Karpas-422 (cell line): Measurements from ENCODE around the gene UNKL. TPM values are rescaled to one million over a fixed set of nuclear protein-coding genes. Genes with fewer than 3 reads are reported as not detected.

Source experiments
- DNase-seq: peaks from one replicate; pipeline ENCODE4 v3.0.0-alpha.2; 2015
- H2AFZ ChIP-seq: fragments of 200-600 bp; sonication (generic); 2 replicates; pipeline ENCODE4 v1.6.1; 2014; ENCODE audit warnings: antibody characterized with exemption, low read length, mixed read lengths
- H3K27ac ChIP-seq: fragments of 200-600 bp; sonication (generic); 2 replicates; pipeline ENCODE4 v1.5.1; 2014; ENCODE audit warnings: mild to moderate bottlenecking, low read length, moderate library complexity
- H3K27me3 ChIP-seq: fragments of 200-600 bp; sonication (generic); 2 replicates; pipeline ENCODE4 v1.6.1; 2014; ENCODE audit warnings: low read length, mixed read lengths
- H3K36me3 ChIP-seq: fragments of 200-600 bp; sonication (generic); 2 replicates; pipeline ENCODE4 v1.6.1; 2014; ENCODE audit warnings: low read length, mixed read lengths; ENCODE audit not compliant: insufficient read depth
- H3K4me1 ChIP-seq: fragments of 200-600 bp; sonication (generic); 2 replicates; pipeline ENCODE4 v1.6.1; 2014; ENCODE audit warnings: mild to moderate bottlenecking, low read length, mixed read lengths
- H3K4me2 ChIP-seq: fragments of 200-600 bp; sonication (generic); 2 replicates; pipeline ENCODE4 v1.6.1; 2014; ENCODE audit warnings: low read length, low read depth, mild to moderate bottlenecking; ENCODE audit not compliant: poor library complexity, severe bottlenecking
- H3K4me3 ChIP-seq: fragments of 200-600 bp; sonication (generic); 2 replicates; pipeline ENCODE4 v1.5.1; 2014; ENCODE audit warnings: mild to moderate bottlenecking, antibody characterized with exemption, low read length, mixed read lengths
- H3K79me2 ChIP-seq: fragments of 200-600 bp; sonication (generic); 2 replicates; pipeline ENCODE4 v1.6.1; 2014; ENCODE audit warnings: mild to moderate bottlenecking, low read length, mixed read lengths
- H3K9ac ChIP-seq: fragments of 200-600 bp; sonication (generic); 2 replicates; pipeline ENCODE4 v1.6.0; 2014; ENCODE audit warnings: low read length
- H3K9me2 ChIP-seq: fragments of 200-600 bp; sonication (generic), shearing (Covaris generic); replicated peaks from 2 replicates; pipeline ENCODE4 v1.6.0; 2014; ENCODE audit warnings: mild to moderate bottlenecking, low read length, moderate library complexity; ENCODE audit not compliant: insufficient read depth
- H3K9me3 ChIP-seq: fragments of 300-700, 200-600 bp; sonication (generic); 2 replicates; pipeline ENCODE4 v1.6.1; 2014; ENCODE audit warnings: low read length, mixed read lengths
- H4K20me1 ChIP-seq: fragments of 200-600 bp; sonication (generic); 2 replicates; pipeline ENCODE4 v1.6.1; 2014; ENCODE audit warnings: mild to moderate bottlenecking, antibody characterized with exemption, low read length, low read depth; ENCODE audit not compliant: insufficient read depth
- total RNA-seq: library from RNA; depleted of rRNA; stranded (reverse); fragments of >200 nt; shearing (Covaris generic); gene quantifications from 2 replicates; pipeline ENCODE4 v1.2.3, GENCODE V29; 2014; ENCODE audit warnings: low replicate concordance

The UNKL gene
- total RNA-seq, 1 experiment from 2014 or later = 20.8 TPM

DNA sequence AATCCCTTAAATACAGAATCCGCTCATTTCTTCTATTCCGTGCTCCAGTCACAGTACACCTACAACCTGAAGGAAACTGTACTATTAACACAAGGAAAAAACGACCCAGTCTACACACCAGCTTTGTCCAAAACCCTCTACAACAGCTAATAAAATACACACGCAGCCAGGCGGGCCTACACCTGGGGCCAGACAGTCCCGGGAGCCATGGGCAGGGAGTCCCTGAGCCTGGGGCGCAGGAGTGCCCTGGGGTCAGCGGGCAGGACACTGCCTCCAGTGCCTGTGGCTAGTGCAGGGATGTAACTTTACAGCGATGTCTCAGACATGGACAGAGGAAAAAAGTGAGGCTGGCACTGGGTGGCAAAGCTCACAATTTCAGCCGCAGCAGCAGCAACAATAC lies 34.3 kb downstream of the UNKL start:
- Histone ChIP-seq H3K79me2 (peaks cover 18% of the 10 kb centered on the region), H4K20me1 (peaks cover 5% of the 10 kb centered on the region; the same call in 1 of the 2 replicates), H3K4me2 (no peak overlapping the region), H2AFZ (no peak overlapping the region), H3K9ac (no peak overlapping the region), H3K27me3 (no peaks in the 10 kb centered on the region), H3K27ac (no peak overlapping the region), H3K4me3 (no peak overlapping the region), H3K9me2 (no peaks in the 10 kb centered on the region), H3K9me3 (no peaks in the 10 kb centered on the region), H3K4me1 (peaks cover 14% of the 10 kb centered on the region), H3K36me3 (no peaks in the 10 kb centered on the region)
- DNase-seq = peak; percentile 36

DNA sequence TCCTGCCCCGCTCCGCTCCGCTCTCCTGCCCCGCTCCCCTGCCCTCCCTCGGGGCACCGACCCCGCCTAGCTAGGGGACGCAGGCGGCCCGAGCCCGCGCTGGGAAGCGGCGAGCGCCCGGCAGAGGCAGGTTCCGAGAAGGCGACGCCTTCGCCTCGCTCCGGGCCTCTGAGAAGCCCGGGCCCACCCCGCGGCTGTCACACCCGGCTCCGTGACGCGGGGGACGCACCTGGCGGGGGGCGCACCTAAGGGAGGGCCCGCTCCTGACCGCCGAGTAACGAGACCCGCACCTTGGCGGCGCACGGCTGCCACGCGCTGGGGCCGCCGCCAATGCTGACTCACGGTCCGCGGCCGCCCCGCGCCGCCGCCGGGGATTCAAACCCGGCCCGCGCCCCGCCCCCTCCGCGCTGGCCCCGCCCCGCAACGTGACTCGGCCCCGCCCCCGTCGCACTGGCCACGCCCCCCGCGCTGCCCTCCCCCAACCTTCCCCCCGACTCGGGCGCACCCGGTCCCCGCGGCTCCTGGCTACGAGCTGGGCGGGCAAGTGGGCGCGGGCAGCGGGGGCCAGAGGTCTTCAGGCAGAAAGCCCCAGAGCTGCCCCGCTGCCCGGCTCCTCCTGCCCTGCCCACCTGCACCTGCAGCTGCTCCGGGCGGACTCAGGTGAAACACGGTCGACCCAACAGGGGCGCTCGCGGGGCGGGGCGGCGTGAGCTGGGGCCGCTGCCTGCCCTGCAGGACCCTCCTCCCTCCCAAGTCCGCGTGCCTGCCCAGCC lies 35.0 kb downstream of the UNKL start:
- peaks cover 5% of the 10 kb centered on the region; the same call in 1 of the 2 replicates for H4K20me1 ChIP-seq
- DNase-seq = peak; percentile 85
- peaks cover 18% of the 10 kb centered on the region for H3K79me2 ChIP-seq

DNA sequence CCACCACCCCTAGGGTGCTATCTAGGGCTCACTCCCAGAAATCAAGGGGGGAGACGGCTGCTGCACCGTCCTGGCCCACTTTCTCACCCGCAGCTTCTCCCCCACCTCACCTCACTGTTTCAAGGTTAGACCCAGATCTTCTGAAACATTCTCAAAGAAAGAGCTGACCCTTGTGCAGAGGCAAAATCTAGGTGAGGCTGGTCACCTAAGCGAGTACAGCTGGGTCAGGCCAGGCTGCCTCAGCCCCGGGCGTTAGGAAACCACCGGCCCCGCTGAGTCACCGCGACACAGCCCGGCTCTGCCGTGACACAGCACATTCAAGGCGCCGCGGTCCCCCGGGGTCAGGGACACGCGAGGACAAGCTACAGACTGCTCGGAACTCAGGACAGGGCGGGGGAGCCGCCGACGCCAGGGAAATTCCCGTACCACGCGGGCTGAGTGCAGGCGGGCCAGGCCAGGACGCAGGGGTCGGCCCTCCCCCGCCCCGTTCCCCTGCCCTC lies 35.6 kb downstream of the UNKL start:
- peak overlapping the region; percentile 81 for H3K9ac ChIP-seq
- H3K4me3 ChIP-seq = peak overlapping the region; percentile 69
- H3K4me2 ChIP-seq = peak overlapping the region; percentile 73
- H2AFZ ChIP-seq = peak overlapping the region; percentile 74; the same call in 1 of the 2 replicates
- no peaks in the 10 kb centered on the region for H3K9me3 ChIP-seq
- H4K20me1 ChIP-seq = peaks cover 5% of the 10 kb centered on the region; the same call in 1 of the 2 replicates
- no peaks in the 10 kb centered on the region for H3K36me3 ChIP-seq
- H3K4me1 ChIP-seq = peaks cover 14% of the 10 kb centered on the region
- peak overlapping the region; percentile 40 for H3K27ac ChIP-seq
- peak; percentile 72 for DNase-seq
- peaks cover 18% of the 10 kb centered on the region for H3K79me2 ChIP-seq
- no peaks in the 10 kb centered on the region for H3K9me2 ChIP-seq
- H3K27me3 ChIP-seq = no peaks in the 10 kb centered on the region

More for the DNA sequence above, 35.0 kb downstream of the UNKL start:
- no peaks in the 10 kb centered on the region for H3K36me3 ChIP-seq
- no peaks in the 10 kb centered on the region for H3K9me2 ChIP-seq
- H3K4me2 ChIP-seq = peak overlapping the region; percentile 73
- H3K27me3 ChIP-seq = no peaks in the 10 kb centered on the region
- peak overlapping the region; percentile 74; the same call in 1 of the 2 replicates for H2AFZ ChIP-seq
- peaks cover 14% of the 10 kb centered on the region for H3K4me1 ChIP-seq
- H3K9ac ChIP-seq = peak overlapping the region; percentile 81
- H3K9me3 ChIP-seq = no peaks in the 10 kb centered on the region
- H3K4me3 ChIP-seq = peak overlapping the region; percentile 69
- H3K27ac ChIP-seq = peak overlapping the region; percentile 40

DNA sequence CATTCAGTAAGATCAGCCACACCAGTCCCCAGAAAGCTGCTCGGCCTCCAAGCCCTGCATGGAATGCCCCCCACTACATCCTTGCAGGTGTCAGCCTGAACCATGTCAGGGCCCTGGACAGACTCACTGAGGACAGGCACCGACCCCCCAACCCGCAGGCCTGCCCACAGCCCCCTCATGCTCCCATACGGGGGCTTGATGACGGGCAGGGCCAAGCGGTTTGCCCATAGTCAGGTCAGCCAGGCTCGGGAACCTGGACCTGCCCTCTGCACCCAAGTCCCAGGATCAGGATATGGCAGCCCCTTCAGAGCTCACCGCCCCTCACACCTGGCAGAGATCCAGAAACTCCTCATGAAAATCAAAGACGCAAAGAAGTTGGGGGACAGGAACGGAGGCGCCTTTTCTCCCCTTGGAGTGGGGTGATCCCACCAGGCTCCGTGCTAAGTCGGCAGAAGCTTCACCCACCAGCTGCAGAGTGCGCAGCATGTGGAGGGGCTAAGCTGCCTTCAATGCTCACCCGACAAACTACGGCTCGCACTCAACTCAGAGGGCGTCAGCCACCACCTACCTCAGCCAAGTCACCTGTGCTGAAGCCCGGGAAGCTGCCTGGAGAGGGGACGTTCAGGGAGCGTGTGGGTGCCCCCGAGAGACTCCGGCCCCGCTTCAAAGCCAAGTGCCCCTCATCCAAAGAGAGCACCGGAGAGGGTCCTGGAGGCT lies 36.3 kb downstream of the UNKL start:
- peak overlapping the region; percentile 81 for H3K9ac ChIP-seq
- H3K9me2 ChIP-seq = no peaks in the 10 kb centered on the region
- H3K4me1 ChIP-seq = peaks cover 14% of the 10 kb centered on the region
- peaks cover 18% of the 10 kb centered on the region for H3K79me2 ChIP-seq
- no peaks in the 10 kb centered on the region for H3K36me3 ChIP-seq
- H3K4me3 ChIP-seq = peak overlapping the region; percentile 69
- no peaks in the 10 kb centered on the region for H3K9me3 ChIP-seq
- H4K20me1 ChIP-seq = peaks cover 5% of the 10 kb centered on the region; the same call in 1 of the 2 replicates
- peak overlapping the region; percentile 73 for H3K4me2 ChIP-seq
- H3K27ac ChIP-seq = no peak overlapping the region; the same call in 1 of the 2 replicates
- no peaks in the 10 kb centered on the region for H3K27me3 ChIP-seq
- H2AFZ ChIP-seq = no peak overlapping the region
- DNase-seq = peak; percentile 39

DNA sequence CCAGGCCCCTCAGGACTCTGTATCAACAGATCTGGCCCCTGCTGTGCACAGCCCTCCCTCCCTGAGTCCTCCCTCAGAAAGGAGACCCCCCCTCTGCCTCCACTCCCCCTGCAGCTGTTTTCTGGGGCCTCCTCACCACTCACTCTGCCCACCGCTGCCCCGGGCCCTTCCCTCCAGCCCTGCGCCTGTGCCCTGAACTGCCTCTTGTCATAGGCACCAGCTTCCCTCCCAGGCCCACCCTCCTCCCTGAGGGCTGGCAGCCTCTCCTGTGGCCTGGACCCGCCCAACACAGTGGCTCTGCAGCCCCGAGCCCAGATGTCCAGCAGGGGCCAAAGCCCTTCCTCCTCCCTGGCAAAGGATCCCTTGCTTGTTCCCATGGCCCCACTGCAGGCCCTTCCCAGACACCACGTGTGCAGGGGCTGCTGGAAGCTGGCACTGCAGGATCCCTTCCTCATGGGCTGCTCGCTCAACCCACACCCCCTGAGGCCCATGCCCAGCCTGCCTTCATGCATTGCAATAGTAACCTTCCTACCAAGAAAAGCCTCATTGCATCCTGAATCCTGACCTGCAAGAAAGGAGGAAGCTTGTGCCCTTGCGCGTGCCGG lies 37.0 kb downstream of the UNKL start:
- no peak overlapping the region for H2AFZ ChIP-seq
- H3K4me3 ChIP-seq = no peak overlapping the region; the same call in 1 of the 2 replicates
- H3K9me3 ChIP-seq = no peaks in the 10 kb centered on the region
- no peaks in the 10 kb centered on the region for H3K9me2 ChIP-seq
- H3K36me3 ChIP-seq = no peaks in the 10 kb centered on the region
- peak overlapping the region; percentile 73 for H3K4me2 ChIP-seq
- no peak overlapping the region for H3K9ac ChIP-seq
- H3K27me3 ChIP-seq = no peaks in the 10 kb centered on the region
- peaks cover 5% of the 10 kb centered on the region; the same call in 1 of the 2 replicates for H4K20me1 ChIP-seq
- H3K79me2 ChIP-seq = peaks cover 18% of the 10 kb centered on the region
- DNase-seq = peak; percentile 35
- peaks cover 14% of the 10 kb centered on the region for H3K4me1 ChIP-seq
- H3K27ac ChIP-seq = no peak overlapping the region

DNA sequence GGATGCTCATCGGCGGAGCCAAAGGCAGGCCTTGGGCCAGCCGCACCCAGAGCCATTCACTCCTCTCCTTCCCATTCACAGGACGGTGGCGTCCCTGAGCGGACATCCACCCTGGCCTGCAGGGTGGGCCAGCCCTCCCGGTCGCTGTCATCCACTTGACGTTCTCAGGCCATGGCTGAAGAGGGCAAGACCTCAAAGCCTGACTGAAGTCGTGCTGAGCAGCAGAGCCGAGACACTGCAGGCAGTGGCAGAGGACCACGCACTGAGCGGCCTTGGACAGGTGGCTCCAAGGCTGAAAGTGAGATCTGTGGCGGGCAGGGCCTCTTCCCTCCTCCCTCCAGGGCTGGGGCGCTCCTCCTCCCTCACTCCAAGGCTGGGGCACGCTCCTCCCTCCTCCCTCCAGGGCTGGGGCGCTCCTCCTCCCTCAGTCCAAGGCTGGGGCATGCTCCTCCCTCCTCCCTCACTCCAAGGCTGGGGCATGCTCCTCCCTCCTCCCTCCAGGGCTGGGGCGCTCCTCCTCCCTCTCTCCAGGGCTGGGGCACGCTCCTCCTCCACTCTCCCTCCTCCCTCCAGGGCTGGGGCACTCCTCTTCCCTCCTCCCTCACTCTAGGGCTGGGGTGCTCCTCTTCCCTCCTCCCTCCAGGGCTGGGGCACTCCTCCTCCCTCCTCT lies 38.6 kb downstream of the UNKL start:
- no peaks in the 10 kb centered on the region for H3K9me3 ChIP-seq
- H3K4me3 ChIP-seq = no peak overlapping the region
- H3K9me2 ChIP-seq = no peaks in the 10 kb centered on the region

DNA sequence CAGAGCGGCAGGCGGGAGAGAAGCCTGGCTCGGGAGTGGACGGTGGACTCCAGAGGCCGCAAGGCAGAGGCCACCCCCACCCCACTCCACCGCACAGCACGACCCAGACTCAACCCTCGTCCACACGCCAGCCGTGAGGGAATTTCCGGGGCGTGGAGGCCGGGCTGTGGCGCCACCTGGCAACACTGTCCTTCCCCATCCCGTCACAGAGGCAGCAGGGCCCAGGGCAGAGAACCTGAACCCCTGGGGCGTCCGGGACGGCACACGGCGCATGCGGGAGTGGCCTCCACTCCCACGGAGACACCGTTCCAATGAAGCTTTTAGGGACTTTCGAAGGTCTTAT lies 39.2 kb downstream of the UNKL start:
- Histone ChIP-seq H3K79me2 (peaks cover 18% of the 10 kb centered on the region), H3K27me3 (no peaks in the 10 kb centered on the region), H3K9me2 (no peaks in the 10 kb centered on the region), H3K27ac (no peak overlapping the region), H3K4me1 (peaks cover 14% of the 10 kb centered on the region), H3K4me2 (no peak overlapping the region), H2AFZ (no peak overlapping the region), H4K20me1 (peaks cover 5% of the 10 kb centered on the region; the same call in 1 of the 2 replicates), H3K4me3 (no peak overlapping the region), H3K36me3 (no peaks in the 10 kb centered on the region), H3K9ac (no peak overlapping the region), H3K9me3 (no peaks in the 10 kb centered on the region)
- DNase-seq = no peak

More for the DNA sequence above, 38.6 kb downstream of the UNKL start:
- H4K20me1 ChIP-seq = peaks cover 5% of the 10 kb centered on the region; the same call in 1 of the 2 replicates
- no peaks in the 10 kb centered on the region for H3K27me3 ChIP-seq
- peaks cover 18% of the 10 kb centered on the region for H3K79me2 ChIP-seq
- no peak overlapping the region for H3K9ac ChIP-seq
- H3K4me1 ChIP-seq = peaks cover 14% of the 10 kb centered on the region
- no peak overlapping the region for H3K27ac ChIP-seq
- DNase-seq = peak; percentile 38
- H3K4me2 ChIP-seq = no peak overlapping the region
- no peak overlapping the region for H2AFZ ChIP-seq
- H3K36me3 ChIP-seq = no peaks in the 10 kb centered on the region
